Measurements from ENCODE around the gene CNTNAP5. TPM values are rescaled to one million over a fixed set of nuclear protein-coding genes. Genes with fewer than 3 reads are reported as not detected.
A peak's percentile ranks its signal among the peaks of the same experiment; 100 is the strongest.

The CNTNAP5 gene
- total and polyA plus RNA-seq, 8 donors = 0.03 to 0.29 (median 0.10) TPM; not detected in 4

GRCh38 chr2:124120246-124120645 is 95.2 kb downstream of the CNTNAP5 start:
- Histone ChIP-seq H3K36me3 (no peaks in the 10 kb centered on the region), H3K9me3 (peaks cover 0 to 8% of the 10 kb centered on the region in 2 donors), H3K4me3 (no peak overlapping the region), H3K27me3 (no peaks in the 10 kb centered on the region), H3K27ac (no peak overlapping the region), H3K4me1 (no peaks in the 10 kb centered on the region)
- DNase-seq (no peak), ATAC-seq (no peak)
- no peak for TF ChIP-seq CTCF (IDR thresholded peaks at IDR 0.05)
- intact Hi-C loops (cut with DNase I) = no loop called here

- peaks cover 0 to 8% of the 10 kb centered on the region in 2 donors for H3K9me3 ChIP-seq
- ATAC-seq = no peak
- H3K27ac ChIP-seq = no peak overlapping the region
- no peaks in the 10 kb centered on the region for H3K4me1 ChIP-seq
- H3K36me3 ChIP-seq = no peaks in the 10 kb centered on the region
- peak in 2 of 4 donors; percentile 14 to 36 for DNase-seq
- no peak for TF ChIP-seq CTCF (IDR thresholded peaks at IDR 0.05)
- H3K4me3 ChIP-seq = no peak overlapping the region
- intact Hi-C loops (cut with DNase I) = no loop called here
- H3K27me3 ChIP-seq = no peaks in the 10 kb centered on the region
Measured at GRCh38 chr2:124121106-124121505, 96.0 kb downstream of the CNTNAP5 start.

GRCh38 chr2:124121760-124122275 is 96.7 kb downstream of the CNTNAP5 start:
- H3K9me3 ChIP-seq = peaks cover 0 to 8% of the 10 kb centered on the region in 2 donors
- no peak for ATAC-seq
- H3K27me3 ChIP-seq = no peaks in the 10 kb centered on the region
- H3K4me3 ChIP-seq = no peak overlapping the region
- intact Hi-C loops (cut with DNase I) = no loop called here
- H3K27ac ChIP-seq = no peak overlapping the region
- H3K4me1 ChIP-seq = no peaks in the 10 kb centered on the region
- H3K36me3 ChIP-seq = no peaks in the 10 kb centered on the region
- TF ChIP-seq CTCF (IDR thresholded peaks at IDR 0.05) = no peak
- peak in 2 of 4 donors; percentile 36 to 39 for DNase-seq

GRCh38 chr2:124122340-124122739 is 97.3 kb downstream of the CNTNAP5 start:
- no peak for TF ChIP-seq CTCF (IDR thresholded peaks at IDR 0.05)
- H3K4me3 ChIP-seq = no peak overlapping the region
- peaks cover 0 to 8% of the 10 kb centered on the region in 2 donors for H3K9me3 ChIP-seq
- intact Hi-C loops (cut with DNase I) = no loop called here
- H3K36me3 ChIP-seq = no peaks in the 10 kb centered on the region
- DNase-seq (peak in 2 of 4 donors; percentile 41 to 46), ATAC-seq (no peak)
- no peak overlapping the region for H3K27ac ChIP-seq
- H3K27me3 ChIP-seq = no peaks in the 10 kb centered on the region
- H3K4me1 ChIP-seq = no peaks in the 10 kb centered on the region

GRCh38 chr2:124131276-124131675 is 106.2 kb downstream of the CNTNAP5 start:
- no peak for ATAC-seq
- Histone ChIP-seq H3K27ac (no peak overlapping the region), H3K9me3 (peaks cover 0 to 3% of the 10 kb centered on the region in 2 donors), H3K27me3 (no peaks in the 10 kb centered on the region), H3K4me1 (no peaks in the 10 kb centered on the region), H3K36me3 (no peaks in the 10 kb centered on the region), H3K4me3 (no peak overlapping the region)
- no peak for DNase-seq
- TF ChIP-seq CTCF (IDR thresholded peaks at IDR 0.05) = no peak
- intact Hi-C loops (cut with DNase I) = no loop called here

All from left lung (tissue), 10 donors.